Sigmoid colon (tissue), 7 donors: ENCODE results near the gene MDP1. TPM values are rescaled to one million over a fixed set of nuclear protein-coding genes. Genes with fewer than 3 reads are reported as not detected.

ENCODE experiments used
- DNase-seq: peaks from one replicate; pipeline ENCODE4 v3.0.0-alpha.2; 2019
- H3K27ac ChIP-seq, 4 donors: fragments of 200-600 bp; sonication (generic); one replicate each; pipeline ENCODE4 v1.5.1; 2016 to 2019; ENCODE audit warnings: mild to moderate bottlenecking in 1 of 4
- H3K27me3 ChIP-seq, 3 donors: fragments of 200-600 bp; sonication (generic); one replicate each; pipeline ENCODE4 v1.5.1; 2019; ENCODE audit warnings: mild to moderate bottlenecking in 1 of 3
- H3K36me3 ChIP-seq, 4 donors: fragments of 200-600 bp; sonication (generic); one replicate each; pipeline ENCODE4 v1.5.1; 2016 to 2019
- H3K4me1 ChIP-seq, 4 donors: fragments of 200-600 bp; sonication (generic); one replicate each; pipeline ENCODE4 v1.5.1; 2017 to 2019
- H3K4me3 ChIP-seq, 4 donors: fragments of 200-600 bp; sonication (generic); one replicate each; pipeline ENCODE4 v1.5.1; 2017 to 2019; ENCODE audit warnings: mild to moderate bottlenecking in 2 of 4, moderate library complexity in 1 of 4
- H3K9me3 ChIP-seq, 4 donors: fragments of 200-600 bp in 3 of 4; sonication (generic) in 3 of 4; one replicate each; pipeline versions ENCODE4 v1.5.1 to v1.6.1; 2013 to 2019
- CTCF ChIP-seq, 4 experiments: fragments of 450-650 bp in 3 of 4; fragments of 200-600 bp in 1 of 4; IDR thresholded peaks; one replicate each; pipeline ENCODE4 v1.5.1; 2016 to 2019; ENCODE audit warnings: antibody characterized with exemption in 4 of 4, mild to moderate bottlenecking in 3 of 4, moderate library complexity in 2 of 4
- EP300 ChIP-seq, 4 donors: sonication (generic); formaldehyde crosslinking; IDR thresholded peaks; one replicate each; pipeline ENCODE4 v1.6.1; 2017; ENCODE audit warnings: antibody characterized with exemption in 4 of 4
- POLR2A ChIP-seq, 2 donors: fragments of 450-650 bp; IDR thresholded peaks; one replicate each; pipeline ENCODE4 v1.6.1; 2016; ENCODE audit warnings: antibody characterized with exemption in 2 of 2, mild to moderate bottlenecking in 2 of 2, moderate library complexity in 2 of 2
- POLR2AphosphoS5 ChIP-seq, 4 donors: sonication (generic); formaldehyde crosslinking; IDR thresholded peaks; one replicate each; pipeline ENCODE4 v1.6.1; 2017; ENCODE audit warnings: antibody characterized with exemption in 4 of 4
- WGBS, 2 donors: extraction: QIAGEN DNeasy Blood & Tissue Kit; methylation state at CpG; one replicate each; pipeline ENCODE4 v1.1.7; 2013; 5-methylcytosine and 5-hydroxymethylcytosine counted together
- intact Hi-C: fragments of 100-400 bp; cut with DNase I; formaldehyde crosslinking; loops from one replicate; pipeline ENCODE4 v1.15.1; 2023
- polyA plus RNA-seq, 3 donors: library from polyadenylated mRNA; stranded (reverse); fragments of 200-250 nt; gene quantifications; one replicate each; pipeline ENCODE4 v1.2.3, GENCODE V29; 2013
- total RNA-seq, 4 donors: library from RNA; depleted of rRNA; stranded (reverse); fragments of >200 nt; gene quantifications; one replicate each; pipeline ENCODE4 v1.1.0, GENCODE V29; 2016
- donor health status: healthy with polysubstance abuse.
- donor health status: Bipolar disorder and iron deficiency.
- donor health status: healthy.

The MDP1 gene
- total and polyA plus RNA-seq, 7 donors, result 15.1 to 34.2 (median 28.8) TPM

DNA sequence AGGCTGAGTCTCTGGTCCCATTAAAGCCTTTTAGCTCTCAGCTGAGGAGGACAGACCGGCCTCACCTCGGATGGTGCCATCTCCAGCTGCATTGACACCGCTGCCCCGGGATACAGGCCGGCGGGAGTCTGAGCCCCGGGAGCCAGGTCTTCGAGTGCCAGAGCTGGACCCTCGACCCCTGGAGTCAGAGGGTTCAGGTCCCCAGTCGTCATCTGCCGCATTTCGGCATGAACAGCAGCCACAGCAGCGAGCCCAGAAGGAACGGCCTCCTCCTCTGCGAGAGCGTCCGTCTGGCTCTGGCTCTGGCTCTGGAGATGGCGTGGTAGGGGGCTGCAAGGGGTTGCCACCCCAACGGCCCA is 46.1 kb upstream of the MDP1 start:
- no peaks in the 10 kb centered on the region for H3K27me3 ChIP-seq
- no peak overlapping the region for H3K27ac ChIP-seq
- WGBS, 2 donors, result 94 to 95% methylated on average over 19 of the region's 19 CpGs
- no peaks in the 10 kb centered on the region for H3K9me3 ChIP-seq
- TF ChIP-seq POLR2AphosphoS5 (IDR thresholded peaks at IDR 0.05), result no peak
- TF ChIP-seq CTCF (IDR thresholded peaks at IDR 0.05), result no peak
- TF ChIP-seq POLR2A (IDR thresholded peaks at IDR 0.05), result no peak
- no peak for TF ChIP-seq EP300 (IDR thresholded peaks at IDR 0.05)
- no peak overlapping the region for H3K4me3 ChIP-seq
- intact Hi-C loops, result no loop called here
- no peaks in the 10 kb centered on the region for H3K4me1 ChIP-seq
- DNase-seq, result no peak
- peaks cover 0 to 16% (median 0%) of the 10 kb centered on the region in 4 donors for H3K36me3 ChIP-seq

DNA sequence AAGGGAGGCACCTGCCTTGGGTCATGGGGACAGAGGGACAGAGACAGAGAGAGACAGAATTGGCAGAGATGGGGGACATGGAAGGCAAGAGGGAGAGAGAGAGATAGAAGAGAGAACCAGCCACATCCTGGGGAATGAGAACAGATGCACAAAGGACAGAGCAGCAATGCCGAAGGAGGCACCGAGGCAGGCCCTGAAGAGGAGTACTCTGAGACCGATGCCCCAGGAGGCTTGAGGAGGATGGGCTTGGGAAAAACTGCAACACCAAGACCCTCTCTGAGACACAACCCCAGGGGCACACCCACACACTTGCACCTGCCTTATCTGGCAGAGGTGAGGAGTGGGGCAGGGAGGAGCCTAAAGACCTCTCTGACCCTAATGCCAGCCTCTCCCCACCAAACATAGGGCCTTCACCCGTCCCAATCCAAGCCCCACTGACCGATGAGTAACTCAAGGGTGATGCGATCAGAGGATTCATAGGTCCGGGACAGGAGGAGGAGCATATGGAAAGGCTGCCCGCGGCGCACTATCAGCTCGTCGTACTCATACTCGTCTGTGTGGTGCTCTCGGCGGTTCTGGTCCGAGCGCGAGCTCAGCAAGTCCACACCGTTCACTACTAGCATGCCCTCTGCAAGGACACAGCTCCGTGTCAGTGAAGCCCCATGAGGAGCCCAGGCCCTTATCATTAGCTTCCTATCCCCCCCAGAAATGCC is 45.5 kb upstream of the MDP1 start:
- Histone ChIP-seq H3K4me1 (no peaks in the 10 kb centered on the region), H3K36me3 (peaks cover 0 to 11% (median 0%) of the 10 kb centered on the region in 4 donors), H3K4me3 (no peak overlapping the region), H3K27ac (no peak overlapping the region), H3K9me3 (no peaks in the 10 kb centered on the region), H3K27me3 (no peaks in the 10 kb centered on the region)
- intact Hi-C loops, result no loop called here
- DNase-seq, result no peak
- 90 to 93% methylated on average over 20 of the region's 20 CpGs for WGBS, 2 donors
- TF ChIP-seq POLR2A (IDR thresholded peaks at IDR 0.05), result no peak
- TF ChIP-seq POLR2AphosphoS5 (IDR thresholded peaks at IDR 0.05), result no peak
- TF ChIP-seq EP300 (IDR thresholded peaks at IDR 0.05), result no peak
- TF ChIP-seq CTCF (IDR thresholded peaks at IDR 0.05), result no peak

DNA sequence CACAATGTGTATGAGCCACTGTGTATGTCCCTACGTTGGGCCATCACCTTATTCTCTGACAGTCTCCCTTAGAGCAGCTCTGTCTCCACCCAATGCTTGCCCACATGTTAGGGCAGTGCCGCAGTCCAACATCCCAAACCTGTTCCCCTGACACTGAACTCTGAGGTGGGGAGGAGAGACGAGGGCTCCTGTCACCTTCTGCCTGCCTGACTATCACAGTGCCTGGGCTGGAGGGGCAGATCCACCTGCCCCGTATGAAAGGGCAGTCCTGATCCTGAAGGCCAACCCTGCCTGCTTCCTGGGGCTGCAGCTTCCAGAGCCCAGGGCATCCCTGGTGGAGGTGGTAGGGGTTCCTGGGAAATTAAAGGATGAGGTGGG is 44.9 kb upstream of the MDP1 start:
- intact Hi-C loops, result no loop called here
- no peaks in the 10 kb centered on the region for H3K27me3 ChIP-seq
- H3K27ac ChIP-seq, result no peak overlapping the region
- DNase-seq, result no peak
- H3K4me3 ChIP-seq, result no peak overlapping the region
- no peak for TF ChIP-seq POLR2AphosphoS5 (IDR thresholded peaks at IDR 0.05)
- TF ChIP-seq CTCF (IDR thresholded peaks at IDR 0.05), result no peak
- TF ChIP-seq POLR2A (IDR thresholded peaks at IDR 0.05), result no peak
- TF ChIP-seq EP300 (IDR thresholded peaks at IDR 0.05), result no peak
- WGBS, 2 donors, result 80 to 90% methylated on average over 4 of the region's 4 CpGs
- H3K4me1 ChIP-seq, result no peaks in the 10 kb centered on the region
- H3K9me3 ChIP-seq, result no peaks in the 10 kb centered on the region
- H3K36me3 ChIP-seq, result peaks cover 0 to 5% (median 0%) of the 10 kb centered on the region in 4 donors

GRCh38 chr14:24260026-24260779 is 44.3 kb upstream of the MDP1 start:
- Histone ChIP-seq H3K9me3 (no peaks in the 10 kb centered on the region), H3K36me3 (no peaks in the 10 kb centered on the region), H3K4me3 (no peak overlapping the region), H3K27me3 (no peaks in the 10 kb centered on the region), H3K27ac (no peak overlapping the region), H3K4me1 (no peaks in the 10 kb centered on the region)
- intact Hi-C loops, result no loop called here
- DNase-seq, result no peak
- WGBS, 2 donors, result 88 to 90% methylated on average over 16 of the region's 16 CpGs
- TF ChIP-seq POLR2A (IDR thresholded peaks at IDR 0.05) (no peak), CTCF (IDR thresholded peaks at IDR 0.05) (no peak), EP300 (IDR thresholded peaks at IDR 0.05) (no peak), POLR2AphosphoS5 (IDR thresholded peaks at IDR 0.05) (no peak)
